ENCODE results near the gene VPS52.
A peak's percentile ranks its signal among the peaks of the same experiment; 100 is the strongest.

VPS52 gene

GRCh38 chr6:33317669-33318425, 46.2 kb upstream of the VPS52 start, which contains the start of gene ZBTB22:
ZBTB22 (minus strand) TSS chr6:33317744; CDS start chr6:33316916, 828 bp downstream.
- H3K4me3 ChIP-seq (ENCODE audit: control insufficient read depth, low read depth, low read length), result peak within 1 kb of the TSS; percentile 77
- TF ChIP-seq CTCF (conservative IDR thresholded peaks at IDR 0.05; ENCODE audit: control insufficient read depth, insufficient read depth, low read depth, low read length), result no peak
- DNase-seq (ENCODE audit: low read depth), result peak; percentile 98

- no peak for TF ChIP-seq CTCF (conservative IDR thresholded peaks at IDR 0.05; ENCODE audit: control insufficient read depth, insufficient read depth, low read depth, low read length)
- peak overlapping the region; percentile 77 for H3K4me3 ChIP-seq (ENCODE audit: control insufficient read depth, low read depth, low read length)
- DNase-seq (ENCODE audit: low read depth), result no peak
These were observed 45.7 kb upstream of the VPS52 start for GRCh38 chr6:33317419-33317668.

- no peak for TF ChIP-seq CTCF (conservative IDR thresholded peaks at IDR 0.05; ENCODE audit: control insufficient read depth, insufficient read depth, low read depth, low read length)
- no peak for DNase-seq (ENCODE audit: low read depth)
- H3K4me3 ChIP-seq (ENCODE audit: control insufficient read depth, low read depth, low read length), result peak overlapping the region; percentile 77
These were observed 45.1 kb upstream of the VPS52 start for GRCh38 chr6:33316603-33317418.

- DNase-seq (ENCODE audit: low read depth), result no peak
- TF ChIP-seq CTCF (conservative IDR thresholded peaks at IDR 0.05; ENCODE audit: control insufficient read depth, insufficient read depth, low read depth, low read length), result no peak
- H3K4me3 ChIP-seq (ENCODE audit: control insufficient read depth, low read depth, low read length), result no peak overlapping the region
These were observed 44.3 kb upstream of the VPS52 start for GRCh38 chr6:33315793-33316602.

GRCh38 chr6:33314943-33315792, 43.5 kb upstream of the VPS52 start:
- no peak for TF ChIP-seq CTCF (conservative IDR thresholded peaks at IDR 0.05; ENCODE audit: control insufficient read depth, insufficient read depth, low read depth, low read length)
- H3K4me3 ChIP-seq (ENCODE audit: control insufficient read depth, low read depth, low read length), result peak overlapping the region; percentile 93
- DNase-seq (ENCODE audit: low read depth), result peak; percentile 23

GRCh38 chr6:33314515-33314942, 42.9 kb upstream of the VPS52 start:
- TF ChIP-seq CTCF (conservative IDR thresholded peaks at IDR 0.05; ENCODE audit: control insufficient read depth, insufficient read depth, low read depth, low read length), result no peak
- peak overlapping the region; percentile 93 for H3K4me3 ChIP-seq (ENCODE audit: control insufficient read depth, low read depth, low read length)
- DNase-seq (ENCODE audit: low read depth), result peak; percentile 88

Data from fibroblast of mammary gland (primary cell).